WI38 (cell line): ENCODE results near the gene POSTN.

Experiments
- H3K4me3 ChIP-seq: 2 replicates; pipeline ENCODE4 v1.5.1; 2011; ENCODE audit warnings: low read depth, mild to moderate bottlenecking, control low read depth, low read length
- TF ChIP-seq, protein P1 (sequence below): IDR thresholded peaks from 2 replicates; pipeline ENCODE4 v1.5.1; 2012; ENCODE audit warnings: low read depth, mild to moderate bottlenecking, control low read depth, low read length

The POSTN gene, protein sequence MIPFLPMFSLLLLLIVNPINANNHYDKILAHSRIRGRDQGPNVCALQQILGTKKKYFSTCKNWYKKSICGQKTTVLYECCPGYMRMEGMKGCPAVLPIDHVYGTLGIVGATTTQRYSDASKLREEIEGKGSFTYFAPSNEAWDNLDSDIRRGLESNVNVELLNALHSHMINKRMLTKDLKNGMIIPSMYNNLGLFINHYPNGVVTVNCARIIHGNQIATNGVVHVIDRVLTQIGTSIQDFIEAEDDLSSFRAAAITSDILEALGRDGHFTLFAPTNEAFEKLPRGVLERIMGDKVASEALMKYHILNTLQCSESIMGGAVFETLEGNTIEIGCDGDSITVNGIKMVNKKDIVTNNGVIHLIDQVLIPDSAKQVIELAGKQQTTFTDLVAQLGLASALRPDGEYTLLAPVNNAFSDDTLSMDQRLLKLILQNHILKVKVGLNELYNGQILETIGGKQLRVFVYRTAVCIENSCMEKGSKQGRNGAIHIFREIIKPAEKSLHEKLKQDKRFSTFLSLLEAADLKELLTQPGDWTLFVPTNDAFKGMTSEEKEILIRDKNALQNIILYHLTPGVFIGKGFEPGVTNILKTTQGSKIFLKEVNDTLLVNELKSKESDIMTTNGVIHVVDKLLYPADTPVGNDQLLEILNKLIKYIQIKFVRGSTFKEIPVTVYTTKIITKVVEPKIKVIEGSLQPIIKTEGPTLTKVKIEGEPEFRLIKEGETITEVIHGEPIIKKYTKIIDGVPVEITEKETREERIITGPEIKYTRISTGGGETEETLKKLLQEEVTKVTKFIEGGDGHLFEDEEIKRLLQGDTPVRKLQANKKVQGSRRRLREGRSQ

DNA sequence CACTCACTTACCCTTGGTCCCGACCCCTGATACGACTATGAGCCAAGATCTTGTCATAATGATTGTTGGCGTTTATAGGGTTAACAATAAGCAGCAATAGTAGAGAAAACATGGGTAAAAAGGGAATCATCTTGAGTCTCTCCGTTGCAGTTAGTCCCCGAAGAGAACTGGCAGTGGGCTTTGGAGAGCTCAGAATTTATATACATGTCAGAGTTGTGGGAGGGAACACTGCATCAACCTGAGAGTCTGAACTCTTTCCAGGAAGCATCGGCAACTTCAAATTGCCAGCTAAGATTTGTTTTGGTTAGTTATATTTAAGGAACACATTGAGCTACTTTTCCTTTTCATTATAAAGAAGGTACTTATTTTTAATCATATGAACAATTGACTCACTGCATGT, at the start of gene POSTN:
TSS of gene POSTN (minus strand) at position 172 of the 400 bp plus-strand sequence. CDS start at position 130, 42 bp downstream.
- H3K4me3 ChIP-seq = peak within 1 kb of the TSS; percentile 48
- TF ChIP-seq, protein P1, sequence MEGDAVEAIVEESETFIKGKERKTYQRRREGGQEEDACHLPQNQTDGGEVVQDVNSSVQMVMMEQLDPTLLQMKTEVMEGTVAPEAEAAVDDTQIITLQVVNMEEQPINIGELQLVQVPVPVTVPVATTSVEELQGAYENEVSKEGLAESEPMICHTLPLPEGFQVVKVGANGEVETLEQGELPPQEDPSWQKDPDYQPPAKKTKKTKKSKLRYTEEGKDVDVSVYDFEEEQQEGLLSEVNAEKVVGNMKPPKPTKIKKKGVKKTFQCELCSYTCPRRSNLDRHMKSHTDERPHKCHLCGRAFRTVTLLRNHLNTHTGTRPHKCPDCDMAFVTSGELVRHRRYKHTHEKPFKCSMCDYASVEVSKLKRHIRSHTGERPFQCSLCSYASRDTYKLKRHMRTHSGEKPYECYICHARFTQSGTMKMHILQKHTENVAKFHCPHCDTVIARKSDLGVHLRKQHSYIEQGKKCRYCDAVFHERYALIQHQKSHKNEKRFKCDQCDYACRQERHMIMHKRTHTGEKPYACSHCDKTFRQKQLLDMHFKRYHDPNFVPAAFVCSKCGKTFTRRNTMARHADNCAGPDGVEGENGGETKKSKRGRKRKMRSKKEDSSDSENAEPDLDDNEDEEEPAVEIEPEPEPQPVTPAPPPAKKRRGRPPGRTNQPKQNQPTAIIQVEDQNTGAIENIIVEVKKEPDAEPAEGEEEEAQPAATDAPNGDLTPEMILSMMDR = no peak

- TF ChIP-seq, protein P1 = no peak
- no peak overlapping the region for H3K4me3 ChIP-seq
These were observed 48.6 kb upstream of the POSTN start for GRCh38 chr13:37647031-37647650.

GRCh38 chr13:37646531-37646930, 48.0 kb upstream of the POSTN start:
- TF ChIP-seq, protein P1 = no peak
- H3K4me3 ChIP-seq = no peak overlapping the region

DNA sequence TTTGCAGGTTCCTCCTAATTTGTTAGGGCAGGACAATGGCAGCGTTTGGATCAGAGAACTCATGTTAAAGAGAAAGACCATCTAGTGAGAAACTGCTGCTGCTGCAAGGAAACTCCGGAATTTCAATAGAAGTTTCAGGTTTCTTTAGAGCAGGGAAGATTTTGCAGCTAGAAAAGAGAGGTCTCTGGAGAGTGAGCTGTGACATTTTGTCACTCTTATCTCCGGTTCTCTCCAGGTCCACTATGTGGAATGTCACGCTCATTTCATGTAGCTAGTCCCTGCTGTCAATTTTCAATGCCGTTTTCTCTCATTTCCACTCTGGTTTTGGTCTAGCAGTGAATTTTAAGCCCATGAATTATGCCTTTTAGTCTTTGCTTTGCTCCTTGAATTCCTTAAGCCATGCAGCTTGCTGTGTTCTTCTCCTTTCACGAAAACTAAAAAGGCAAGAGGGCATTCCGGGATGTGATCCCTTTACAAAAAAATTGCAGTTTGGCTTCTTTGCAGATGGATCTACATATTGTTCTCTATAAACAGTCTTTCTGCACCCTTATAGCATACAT, 46.7 kb upstream of the POSTN start:
- TF ChIP-seq, protein P1 = no peak
- no peak overlapping the region for H3K4me3 ChIP-seq

DNA sequence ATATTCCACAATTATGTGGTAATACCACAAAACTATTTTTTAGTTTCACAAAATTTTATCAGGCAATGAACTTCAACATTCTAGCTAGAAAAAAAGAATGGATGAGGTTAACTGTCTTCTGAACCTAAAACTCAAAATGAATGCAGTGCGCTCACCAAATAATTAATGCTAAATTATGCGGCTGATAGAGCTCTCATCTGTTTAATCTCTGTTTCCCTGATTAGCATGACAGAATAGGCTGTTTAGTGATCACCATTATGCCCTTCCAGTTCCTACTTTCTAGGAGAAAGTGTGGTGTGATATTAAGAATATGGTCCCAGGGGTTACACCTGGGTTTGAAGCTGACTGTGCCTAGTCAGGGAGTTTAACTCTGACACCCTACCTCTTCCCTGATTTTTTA, 42.8 kb upstream of the POSTN start:
- H3K4me3 ChIP-seq = no peak overlapping the region
- TF ChIP-seq, protein P1 = no peak

DNA sequence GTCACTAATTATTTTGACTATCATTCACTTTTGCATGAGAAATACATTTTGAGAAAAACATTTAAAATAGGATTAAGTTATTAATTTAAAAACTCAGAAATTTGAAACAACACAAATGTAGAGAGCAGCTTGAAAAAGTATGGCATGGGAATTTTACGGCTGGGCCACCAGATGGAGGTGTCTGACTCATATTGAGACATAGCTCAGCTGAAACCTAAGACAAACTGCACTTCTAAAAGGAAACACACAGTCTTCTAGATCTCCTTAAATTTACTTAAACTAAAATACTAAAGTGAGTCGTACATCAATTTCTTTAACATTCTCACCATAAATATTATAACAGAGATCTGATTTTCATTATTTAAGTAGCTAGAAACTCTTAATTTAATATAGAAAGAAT, 41.9 kb upstream of the POSTN start:
- no peak overlapping the region for H3K4me3 ChIP-seq
- TF ChIP-seq, protein P1 = peak; percentile 45
